ENCODE results near the gene C4orf36.
A peak's percentile ranks its signal among the peaks of the same experiment; 100 is the strongest.

The C4orf36 gene, protein sequence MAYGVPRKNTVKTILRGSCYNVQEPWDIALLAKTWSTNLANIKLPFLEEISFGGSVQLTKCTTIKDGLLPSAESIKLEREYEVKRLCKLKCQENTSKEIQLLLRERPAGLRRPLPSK

DNA sequence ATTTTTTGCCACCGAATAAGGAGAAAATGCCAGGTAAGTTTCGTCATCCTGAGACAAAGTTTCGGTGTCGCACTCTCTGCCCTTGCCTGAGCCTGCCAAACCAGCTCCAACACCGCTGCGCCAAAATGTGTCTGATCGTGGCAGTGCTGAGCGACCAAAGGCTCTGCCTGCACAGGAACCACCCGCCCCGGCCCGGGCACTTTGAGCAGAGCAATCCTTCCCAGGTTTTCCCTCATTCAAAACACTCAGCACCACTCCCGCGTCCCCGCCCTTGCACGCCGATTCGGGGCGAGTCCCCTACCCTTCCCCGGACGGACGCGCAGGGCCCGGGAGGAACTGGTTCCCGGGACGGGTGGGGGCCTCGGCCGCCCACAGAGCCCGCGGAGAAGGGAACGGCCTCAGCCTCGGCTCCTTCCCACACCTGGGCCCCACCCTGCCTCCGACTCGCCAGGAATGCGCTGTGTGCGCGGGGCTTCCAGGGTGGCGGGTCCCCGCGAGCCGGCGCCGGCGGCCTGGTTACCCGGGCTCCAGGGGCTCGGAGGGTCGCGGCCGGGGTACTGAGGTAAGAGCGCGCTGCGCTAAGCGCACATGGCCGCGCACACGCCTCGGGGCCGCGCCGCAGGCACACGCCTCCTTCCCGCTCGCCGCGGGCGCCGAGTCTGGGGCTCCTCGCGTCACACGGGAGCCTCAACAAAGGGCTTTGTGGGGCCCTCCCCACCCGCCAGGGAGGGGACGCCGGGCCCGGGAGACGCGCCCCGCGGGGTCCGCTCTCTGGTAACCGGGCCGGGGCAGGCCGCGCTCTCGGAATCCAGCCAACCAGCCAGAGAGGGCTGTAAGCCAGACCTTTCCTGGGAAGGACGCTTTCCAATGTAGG is at the start of gene C4orf36:
Gene C4orf36 (minus strand): TSS at position 661 of the 874 bp plus-strand sequence. CDS start 902 bp downstream, outside the sequence.
- DNase-seq (ENCODE audit: low spot score), result peak; percentile 73

DNA sequence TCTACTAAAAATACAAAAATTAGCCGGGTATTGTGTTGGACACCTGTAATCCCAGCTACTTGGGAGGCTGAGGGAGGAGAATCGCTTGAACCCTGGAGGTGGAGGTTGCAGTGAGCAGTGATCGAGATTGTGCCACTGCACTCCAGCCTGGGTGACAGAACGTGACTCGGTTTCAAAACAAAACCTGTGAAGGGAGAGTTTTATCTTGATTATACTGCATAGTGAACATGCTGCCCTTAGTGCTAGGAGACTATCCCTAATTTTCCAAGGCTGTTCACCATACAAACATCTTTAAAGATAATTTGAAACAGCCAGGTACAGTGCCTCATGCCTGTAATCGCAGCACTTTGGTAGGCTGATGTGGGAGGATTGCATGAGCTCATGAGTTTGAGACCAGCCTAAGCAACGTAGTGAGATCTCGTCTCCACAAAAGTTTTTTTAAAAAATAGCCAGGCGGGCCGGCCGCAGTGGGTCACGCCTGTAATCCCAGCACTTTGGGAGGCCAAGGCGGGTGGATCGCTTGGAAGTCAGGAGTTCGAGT is 48.8 kb upstream of the C4orf36 start:
- DNase-seq (ENCODE audit: low spot score), result no peak

DNA sequence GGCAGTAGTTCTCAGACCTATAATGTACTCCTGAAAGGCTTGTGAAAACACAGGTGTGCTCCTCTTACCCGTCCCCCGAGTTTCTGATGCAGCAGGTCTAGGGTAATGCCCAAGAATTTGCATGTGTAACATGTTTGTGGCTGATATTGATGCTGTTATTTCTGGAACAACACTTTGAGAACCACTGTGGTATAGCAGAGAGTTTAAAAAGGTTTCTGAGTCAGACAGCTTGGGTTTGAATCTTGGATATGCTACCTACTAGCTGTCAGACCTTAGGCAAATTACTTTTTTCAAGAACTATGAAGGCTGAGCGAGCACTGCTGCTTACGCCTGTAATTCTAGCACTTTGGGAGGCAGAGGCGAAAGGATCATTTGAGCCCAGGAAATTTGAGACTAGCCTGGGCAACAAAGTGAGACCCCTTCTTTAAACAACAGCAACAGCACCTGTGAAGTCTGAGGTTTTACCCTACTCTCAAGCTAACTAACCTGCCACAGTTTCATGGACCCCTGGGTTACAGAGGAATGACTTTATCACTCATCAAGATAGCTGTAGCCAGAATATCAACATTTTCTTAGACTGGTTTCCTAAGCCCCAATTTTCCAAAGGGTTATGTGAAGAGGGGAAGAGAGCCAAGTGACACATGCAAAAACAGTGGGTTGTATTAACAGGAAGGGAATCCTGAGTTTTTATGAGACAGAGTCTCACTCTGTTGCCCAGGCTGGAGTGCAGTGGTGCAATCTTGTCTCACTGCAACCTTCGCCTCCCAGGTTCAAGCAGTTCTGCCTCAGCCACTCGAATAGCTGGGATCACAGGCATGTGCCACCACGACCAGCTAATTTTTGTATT is 47.7 kb upstream of the C4orf36 start:
- DNase-seq (ENCODE audit: low spot score), result no peak

DNA sequence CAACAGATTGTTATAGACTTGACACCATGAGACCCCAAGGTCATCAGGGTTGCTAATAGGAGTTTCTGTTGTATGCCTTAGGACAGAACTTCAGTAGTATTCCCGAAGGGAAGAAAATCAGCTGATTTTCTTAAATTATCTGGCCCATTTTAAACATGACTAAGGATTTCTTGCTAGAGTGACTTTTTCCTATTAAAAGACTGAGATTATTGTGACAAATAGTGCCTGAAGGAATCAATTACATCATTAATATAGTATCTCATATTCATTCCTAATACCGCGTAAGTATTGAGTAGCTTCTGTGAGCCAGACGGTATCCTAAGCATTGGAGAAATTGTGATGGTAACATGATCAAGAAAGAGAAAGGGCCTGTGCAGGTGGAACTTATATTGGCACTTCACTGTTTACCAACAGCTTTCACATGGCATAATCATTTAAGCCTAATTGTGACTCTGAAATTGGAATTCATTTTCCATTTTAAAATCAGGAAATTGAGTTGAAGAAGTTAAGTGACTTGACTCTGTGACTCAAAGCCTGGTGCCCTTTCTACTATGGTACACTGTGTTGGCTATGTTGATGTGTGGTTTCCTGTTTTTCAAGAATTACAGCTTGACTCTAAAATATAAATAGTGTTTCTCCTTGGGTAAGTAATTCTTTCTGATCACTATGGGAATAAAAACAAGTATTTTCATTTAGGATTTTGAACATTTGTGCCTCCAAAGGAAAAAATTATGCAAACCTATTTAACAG is 46.7 kb upstream of the C4orf36 start:
- DNase-seq (ENCODE audit: low spot score), result no peak

DNA sequence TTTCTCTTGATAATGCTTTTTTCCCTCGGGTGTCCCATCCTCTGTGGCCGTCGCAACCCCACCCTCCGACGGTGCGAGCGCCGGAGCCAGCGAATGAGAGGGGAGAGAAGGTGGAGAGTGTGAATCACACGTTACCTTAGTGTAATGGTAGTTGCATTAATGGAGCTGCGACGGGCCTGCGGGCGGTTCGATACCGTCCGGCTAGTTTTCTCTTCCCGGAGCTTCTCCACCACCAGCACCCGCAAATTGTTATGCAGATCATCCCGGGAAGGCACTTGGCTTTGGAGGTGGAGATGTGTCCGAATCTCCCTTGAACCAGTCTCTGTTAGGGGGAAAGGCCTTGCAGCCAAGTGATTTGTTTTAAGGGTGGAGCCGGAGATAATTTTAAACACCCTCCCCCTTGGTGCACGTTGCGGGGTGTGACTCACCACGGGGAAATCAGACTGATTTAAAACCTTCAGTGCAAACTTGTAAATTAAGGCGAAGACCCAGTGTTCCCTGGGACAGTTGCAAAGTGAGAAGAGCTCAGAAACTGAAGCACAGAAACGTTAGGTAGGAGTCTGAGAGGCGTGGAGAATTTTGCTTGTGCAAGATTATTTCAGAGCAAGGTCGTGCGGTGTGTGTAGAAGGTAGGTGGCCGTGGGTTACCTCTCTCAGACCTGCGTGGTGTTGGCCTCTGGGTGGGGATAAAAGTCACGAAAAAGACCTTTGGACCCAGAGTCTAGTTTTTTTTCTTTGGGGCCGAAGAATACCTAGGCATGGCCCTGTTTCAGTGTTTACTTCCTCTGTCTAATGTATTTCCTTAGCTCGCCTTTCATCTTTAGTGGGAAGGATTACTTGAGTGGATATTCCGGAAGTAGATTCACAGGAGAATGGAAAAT is 43.9 kb upstream of the C4orf36 start:
- DNase-seq (ENCODE audit: low spot score), result peak; percentile 64

DNA sequence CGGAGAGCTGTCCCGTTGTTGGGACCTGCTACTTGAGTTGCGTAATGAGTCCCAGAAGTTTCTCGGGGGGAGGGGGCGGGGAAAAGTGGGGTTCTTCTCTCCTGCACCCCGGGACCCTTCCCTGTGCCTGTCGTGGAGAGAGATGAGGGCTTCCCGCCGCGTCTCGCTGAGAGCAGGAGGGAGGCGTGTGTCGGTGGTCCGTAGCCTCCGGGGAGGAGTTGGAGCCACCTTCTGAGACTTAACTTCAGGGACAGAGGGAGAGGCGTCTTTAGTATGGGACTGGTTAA is 43.3 kb upstream of the C4orf36 start:
- DNase-seq (ENCODE audit: low spot score), result no peak

DNA sequence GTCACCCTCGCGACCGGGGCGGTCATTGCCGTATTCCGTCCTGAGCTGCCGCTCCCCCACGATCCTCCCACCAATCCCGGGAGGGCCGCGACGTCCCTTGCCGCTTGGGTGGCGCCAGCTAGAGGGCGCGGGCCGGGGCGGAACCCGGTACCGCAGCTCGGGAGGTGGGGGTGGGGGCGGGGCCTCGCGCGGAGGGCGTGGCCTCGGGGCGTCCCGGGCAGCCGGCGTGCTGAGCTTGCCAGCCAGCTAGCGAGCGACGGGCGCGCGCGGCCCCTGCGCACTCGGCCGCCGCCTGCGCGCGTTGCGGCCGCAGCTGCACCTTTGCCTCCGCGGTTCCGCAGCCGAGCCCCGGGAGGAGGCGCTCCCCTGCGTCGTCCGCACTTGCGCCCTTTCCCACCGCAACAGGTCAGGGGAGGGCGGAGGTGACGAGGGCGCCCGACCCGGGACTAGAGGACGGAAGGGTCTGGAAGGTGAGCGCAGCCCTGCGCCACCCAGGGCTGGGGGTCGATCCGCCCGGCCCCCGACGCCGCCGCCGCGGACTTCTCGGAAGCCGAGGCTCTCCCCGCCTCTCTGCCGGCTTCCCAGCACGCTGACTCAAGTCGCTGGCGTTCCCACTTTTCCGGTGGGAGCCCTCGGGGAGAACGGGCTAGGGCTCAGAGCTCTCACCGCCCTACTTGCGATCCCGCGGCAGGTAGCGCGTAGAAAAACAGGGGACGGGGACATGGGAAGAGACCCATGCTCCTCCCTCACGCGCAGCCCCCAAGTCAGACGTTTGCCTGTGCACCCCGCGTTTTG is 42.7 kb upstream of the C4orf36 start, which contains the start of gene AFF1:
Gene AFF1 (plus strand): TSS at position 241 of the 795 bp plus-strand sequence. CDS start 13,523 bp downstream, outside the sequence.
- peak; percentile 97 for DNase-seq (ENCODE audit: low spot score)

DNA sequence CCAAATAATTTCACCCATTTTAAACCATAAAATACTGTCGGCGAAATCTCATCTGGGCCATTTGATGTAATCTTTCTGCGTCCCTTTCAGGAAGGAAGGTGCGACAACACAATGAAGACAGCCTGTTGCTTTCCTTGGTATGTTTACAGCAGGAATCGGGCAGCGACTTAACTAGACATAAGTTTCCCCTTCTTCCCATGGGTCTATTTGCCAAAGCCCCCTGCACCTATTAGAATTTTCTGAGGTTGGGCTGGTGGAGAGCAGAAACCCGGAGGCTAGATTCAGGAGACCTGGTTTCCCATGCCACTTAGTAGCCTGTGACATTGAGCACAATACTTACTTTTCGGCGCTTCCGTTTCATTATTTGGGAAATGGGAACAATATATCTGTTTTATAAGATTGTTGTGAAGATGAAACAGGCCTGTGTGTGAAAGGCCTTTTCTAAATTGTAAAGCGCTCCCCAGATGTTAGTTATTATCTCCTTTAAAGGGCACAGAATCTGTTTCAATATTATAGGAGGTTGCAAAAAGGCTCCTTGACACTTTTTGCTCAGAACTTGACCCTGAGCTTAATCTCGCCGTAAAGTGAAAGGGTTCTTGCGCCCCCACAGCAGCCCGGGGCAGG is 42.0 kb upstream of the C4orf36 start:
- no peak for DNase-seq (ENCODE audit: low spot score)

DNA sequence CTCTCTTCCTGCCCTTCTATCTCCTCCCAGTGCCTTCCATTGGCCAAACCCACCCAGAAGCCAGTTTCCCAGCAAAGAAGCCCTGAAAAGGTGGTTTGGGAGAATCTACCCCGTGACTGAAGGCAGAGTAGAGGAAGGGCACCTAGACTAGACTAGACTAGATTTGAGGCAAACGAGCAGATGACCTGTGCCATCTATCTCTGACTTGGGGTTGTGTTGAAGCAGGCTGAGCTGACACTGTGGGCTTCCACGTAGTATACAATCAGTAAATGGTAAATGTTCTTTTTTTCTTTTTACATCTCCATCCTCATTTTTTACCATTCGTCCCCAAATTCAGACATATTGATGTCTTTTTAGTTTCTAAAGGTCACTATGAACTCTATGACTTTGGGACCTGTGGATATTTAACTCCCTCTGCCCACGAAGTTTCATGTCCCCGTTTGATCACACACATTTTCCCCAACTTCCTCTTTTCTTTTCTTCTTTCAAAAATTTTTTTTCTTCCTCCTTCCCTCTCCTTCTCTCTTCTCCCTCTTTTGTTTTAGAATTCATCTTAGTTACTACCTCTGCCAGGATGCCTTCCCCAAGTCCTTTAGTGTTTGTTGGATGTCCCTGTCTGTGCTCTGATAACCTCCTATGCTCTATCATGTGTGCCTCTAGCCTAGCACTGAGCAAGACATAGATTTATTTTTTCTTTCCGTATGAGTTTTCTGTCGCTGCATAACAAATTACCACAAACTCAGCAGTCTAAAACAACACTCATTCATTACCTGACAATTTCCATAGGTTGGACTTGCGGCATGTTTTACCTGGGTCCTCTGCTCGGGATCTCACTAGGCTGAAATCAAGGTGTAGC is 36.4 kb upstream of the C4orf36 start:
- no peak for DNase-seq (ENCODE audit: low spot score)

DNA sequence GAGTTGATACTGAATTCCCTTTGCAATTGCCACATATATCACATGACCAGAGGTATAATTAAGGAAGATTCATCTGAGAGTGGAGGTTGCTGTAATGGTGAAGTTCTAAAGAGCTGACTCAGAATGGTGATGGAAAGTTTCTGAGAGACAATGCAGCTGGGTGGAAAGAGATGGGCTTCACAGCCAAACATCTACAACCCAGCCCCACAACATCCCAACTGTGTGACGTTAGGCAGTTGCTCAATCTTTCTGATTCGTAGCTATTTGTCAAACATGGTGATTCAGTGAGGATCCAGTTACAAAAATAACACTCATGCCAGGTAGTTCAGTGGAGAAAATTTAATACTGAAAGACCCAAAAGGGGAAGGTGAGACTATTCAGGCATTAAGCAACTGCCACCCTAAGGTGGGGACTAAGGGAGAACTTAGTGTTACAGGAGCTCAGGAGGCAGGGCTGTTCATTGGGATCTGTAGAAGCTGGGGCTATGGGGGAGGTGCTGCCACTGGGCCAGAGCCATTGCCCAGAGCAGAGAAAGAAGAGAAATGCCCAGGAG is 35.7 kb upstream of the C4orf36 start:
- peak; percentile 83 for DNase-seq (ENCODE audit: low spot score)

DNA sequence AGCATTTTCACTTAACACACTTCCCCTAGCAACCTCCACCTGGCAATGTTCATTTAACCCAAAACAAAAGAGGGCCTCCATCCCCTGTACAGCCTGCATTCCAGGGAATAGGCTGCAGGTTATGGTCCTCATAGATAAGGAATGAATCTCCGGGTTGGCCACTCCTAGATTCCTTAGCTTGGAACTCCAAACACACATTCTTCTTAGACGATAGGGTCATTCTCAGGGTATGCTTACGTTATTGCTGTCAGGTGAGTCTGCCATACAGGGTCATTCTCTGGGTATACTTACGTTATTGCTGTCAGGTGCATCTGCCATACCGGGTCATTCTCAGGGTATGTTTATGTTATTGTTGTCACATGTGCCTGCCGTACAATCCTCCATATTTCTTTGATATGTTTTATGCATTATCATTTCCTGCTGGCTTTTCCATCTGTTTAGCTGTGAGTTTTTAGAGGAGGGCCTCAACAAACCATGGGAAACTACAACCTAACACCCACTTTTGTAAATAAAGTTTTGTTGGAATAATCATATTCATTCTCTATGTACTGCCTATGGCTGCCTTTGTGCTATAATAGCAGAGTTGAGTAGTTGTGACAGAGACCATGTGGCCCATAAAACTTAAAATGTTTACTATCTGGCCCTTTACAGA is 34.3 kb upstream of the C4orf36 start:
- no peak for DNase-seq (ENCODE audit: low spot score)

DNA sequence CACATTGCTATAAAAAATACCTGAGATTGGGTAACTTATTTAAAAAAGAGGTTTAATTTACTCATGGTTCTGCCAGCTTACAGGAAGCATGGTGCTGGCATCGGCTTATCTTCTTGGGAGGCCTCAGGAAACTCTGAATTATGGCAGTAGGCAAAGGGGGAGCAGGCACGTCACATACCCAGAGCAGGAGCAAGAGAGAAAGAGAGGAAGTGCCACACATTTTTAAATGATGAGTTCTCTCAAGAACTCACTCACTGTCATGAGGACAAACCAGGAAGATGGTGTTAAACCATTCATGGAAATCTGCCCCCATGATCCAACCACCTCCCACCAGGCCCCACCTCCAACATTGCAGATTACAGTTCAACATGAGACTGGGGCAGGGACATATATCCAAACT is 32.6 kb upstream of the C4orf36 start:
- no peak for DNase-seq (ENCODE audit: low spot score)

DNA sequence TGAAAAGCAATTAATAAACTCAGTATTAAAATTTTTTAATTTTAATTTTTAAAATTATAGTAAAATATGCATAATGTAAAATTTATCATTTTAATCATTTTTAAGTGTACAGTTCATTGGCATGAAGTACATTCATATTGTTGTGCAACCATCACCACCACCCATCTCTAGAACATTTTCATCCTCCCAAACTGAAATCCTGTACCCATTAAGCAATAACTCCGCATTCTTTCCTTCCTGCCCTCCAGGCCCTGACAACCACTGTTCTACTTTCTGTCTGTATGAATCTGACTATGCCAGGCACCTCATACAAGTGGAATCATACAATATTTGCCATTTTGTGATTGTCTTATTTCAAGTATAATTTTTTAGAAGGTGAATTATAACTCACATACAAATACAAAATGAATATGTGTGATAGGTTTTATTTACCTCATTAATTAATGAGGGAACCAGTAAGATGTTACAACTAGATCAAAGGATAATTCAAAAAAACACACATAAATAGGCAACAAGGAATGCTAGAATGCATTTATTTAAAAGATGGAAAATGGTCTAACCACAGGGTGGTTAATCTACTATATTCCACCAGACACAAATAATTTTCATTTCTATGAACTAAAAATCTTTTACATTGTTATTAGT is 29.5 kb upstream of the C4orf36 start:
- no peak for DNase-seq (ENCODE audit: low spot score)

DNA sequence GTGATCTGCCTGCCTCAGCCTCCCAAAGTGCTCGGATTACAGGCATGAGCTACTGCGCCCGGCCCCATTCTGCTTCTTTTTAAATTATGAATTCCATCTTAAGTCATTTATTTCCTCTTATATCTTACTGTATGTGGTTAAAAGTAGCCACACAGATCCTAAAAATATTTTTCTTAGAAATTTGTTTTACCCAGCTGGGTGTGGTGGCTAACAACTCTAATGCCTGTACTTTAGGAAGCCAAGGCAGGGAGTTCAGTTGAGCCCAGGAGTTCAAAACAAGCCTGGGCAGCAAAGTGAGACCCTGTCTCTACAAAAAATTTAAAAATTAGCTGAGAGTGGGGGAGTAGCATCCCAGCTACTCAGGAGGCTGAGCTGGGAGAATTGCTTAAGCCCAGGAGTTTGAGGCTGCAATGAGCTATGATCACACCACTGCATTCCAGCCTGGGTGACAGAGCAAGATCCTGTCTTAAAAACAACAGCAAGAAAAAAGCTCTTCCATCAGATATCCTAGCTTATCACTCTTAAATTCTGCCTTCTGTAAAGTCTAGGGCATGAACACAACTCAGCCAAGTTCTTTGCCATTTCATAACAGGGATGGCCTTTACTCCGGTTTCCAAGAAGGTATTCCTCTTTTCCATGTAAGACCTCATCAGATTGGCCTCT is 27.5 kb upstream of the C4orf36 start:
- DNase-seq (ENCODE audit: low spot score), result no peak

DNA sequence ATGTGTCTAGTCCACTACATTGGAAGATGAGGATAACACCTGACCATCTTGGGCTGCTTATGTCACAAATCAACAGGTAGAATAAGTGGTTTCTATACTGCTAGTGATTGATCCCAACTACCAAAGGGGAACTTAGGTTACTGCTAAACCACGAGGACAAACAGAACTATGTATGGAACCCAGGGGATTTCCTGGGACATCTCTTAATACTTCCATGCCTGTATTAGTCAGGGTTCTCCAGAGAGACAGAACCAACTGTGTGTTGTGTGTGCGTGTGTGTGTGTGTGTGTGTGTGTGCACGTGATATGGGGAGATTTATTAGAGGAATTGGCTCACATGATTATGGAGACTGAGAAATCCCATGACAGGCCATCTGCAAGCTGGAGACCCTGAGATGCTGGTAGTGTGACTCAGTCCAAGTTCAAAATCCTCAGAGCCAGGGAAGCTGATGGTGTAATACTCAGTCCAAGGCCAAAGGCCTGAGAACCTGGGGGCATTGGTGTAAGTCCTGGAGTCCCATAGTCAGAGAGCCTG is 26.4 kb upstream of the C4orf36 start:
- no peak for DNase-seq (ENCODE audit: low spot score)
